Lung (tissue), 12 donors: Measurements from ENCODE around the gene WAPL. TPM values are rescaled to one million over a fixed set of nuclear protein-coding genes. Genes with fewer than 3 reads are reported as not detected.

Source experiments
- ATAC-seq: fragments of 200-7000 bp; cut with Tn5 transposase; one replicate; pipeline ENCODE4 v1.9.1; 2020; ENCODE audit warnings: moderate number of reproducible peaks; ENCODE audit not compliant: insufficient read depth, low FRiP score
- DNase-seq, 3 donors: peaks; one replicate each; pipeline ENCODE4 v3.0.0-alpha.2; 2013 to 2017
- H3K27ac ChIP-seq, 2 donors: one replicate each; pipeline ENCODE4 v1.5.1; 2013; ENCODE audit warnings: mild to moderate bottlenecking in 2 of 2, moderate library complexity in 2 of 2, control low read depth in 1 of 2, inconsistent platforms in 1 of 2, low read depth in 1 of 2, low read length in 1 of 2
- H3K27me3 ChIP-seq, 3 donors: one replicate each; pipeline ENCODE4 v1.5.1; 2013; ENCODE audit warnings: low read length in 2 of 3; ENCODE audit not compliant: control insufficient read depth in 3 of 3, insufficient read depth in 3 of 3
- H3K36me3 ChIP-seq, 4 donors: one replicate each; pipeline ENCODE4 v1.5.1; 2013; ENCODE audit warnings: low read length in 4 of 4, mild to moderate bottlenecking in 1 of 4, moderate library complexity in 1 of 4; ENCODE audit not compliant: control insufficient read depth in 4 of 4, insufficient read depth in 4 of 4
- H3K4me1 ChIP-seq, 5 donors: one replicate each; pipeline ENCODE4 v1.5.1; 2013; ENCODE audit warnings: low read length in 5 of 5, mild to moderate bottlenecking in 2 of 5, moderate library complexity in 1 of 5; ENCODE audit not compliant: control insufficient read depth in 5 of 5, insufficient read depth in 5 of 5
- H3K4me3 ChIP-seq: one replicate; pipeline ENCODE4 v1.5.1; 2013; ENCODE audit warnings: mild to moderate bottlenecking, control low read depth, moderate library complexity
- H3K9ac ChIP-seq, 2 donors: one replicate each; pipeline ENCODE4 v1.5.1; 2013; ENCODE audit warnings: low read length in 2 of 2, control low read depth in 1 of 2; ENCODE audit not compliant: insufficient read depth in 1 of 2
- H3K9me3 ChIP-seq, 4 donors: one replicate each; pipeline ENCODE4 v1.5.1; 2013; ENCODE audit warnings: low read length in 3 of 4, mild to moderate bottlenecking in 1 of 4, moderate library complexity in 1 of 4; ENCODE audit not compliant: control insufficient read depth in 4 of 4, insufficient read depth in 3 of 4
- CTCF ChIP-seq: IDR thresholded peaks from 2 replicates; pipeline ENCODE4 v1.5.1; 2012; ENCODE audit warnings: mild to moderate bottlenecking; ENCODE audit errors: control extremely low read depth, extremely low read depth
- WGBS, 2 donors: extraction: QIAGEN DNeasy Blood & Tissue Kit; methylation state at CpG; one replicate each; pipeline ENCODE4 v1.1.7; 2013; 5-methylcytosine and 5-hydroxymethylcytosine counted together
- polyA plus RNA-seq, 2 donors: library from polyadenylated mRNA; stranded (reverse); fragments of 200-250 nt; gene quantifications; one replicate each; pipeline ENCODE4 v1.2.1, GENCODE V29; 2013
- total RNA-seq, 2 donors: library from RNA; depleted of rRNA in 1 of 2; stranded (reverse); fragments of >200 nt in 1 of 2; gene quantifications; one replicate each; pipeline ENCODE4 v1.2.1, GENCODE V29; 2014 to 2021
- donor health status: control.
- donor health status: control.
- donor health status: Bipolar disorder and iron deficiency.
- donor health status: healthy.
- donor health status: DM: yes; HTN: yes; CAD: no.

Gene WAPL
- total and polyA plus RNA-seq, 4 donors: 15.0 to 67.8 (median 24.0) TPM

- no peak overlapping the region for H3K27ac ChIP-seq
- WGBS, 2 donors: 96 to 98% methylated on average over 10 of the region's 10 CpGs
- H3K9me3 ChIP-seq: no peaks in the 10 kb centered on the region
- peaks cover 9 to 29% (median 16%) of the 10 kb centered on the region in 4 donors for H3K36me3 ChIP-seq
- H3K4me3 ChIP-seq: no peak overlapping the region
- H3K4me1 ChIP-seq: no peaks in the 10 kb centered on the region
- no peak for ATAC-seq
- H3K27me3 ChIP-seq: no peaks in the 10 kb centered on the region
- DNase-seq: no peak
- no peak for TF ChIP-seq CTCF
- H3K9ac ChIP-seq: no peak overlapping the region
Measured at GRCh38 chr10:86461963-86462804, 59.4 kb downstream of the WAPL start.

- H3K4me1 ChIP-seq: peaks cover 0 to 6% (median 0%) of the 10 kb centered on the region in 5 donors
- H3K4me3 ChIP-seq: no peak overlapping the region
- H3K36me3 ChIP-seq: peaks cover 17 to 35% (median 20%) of the 10 kb centered on the region in 4 donors
- H3K27ac ChIP-seq: no peak overlapping the region
- H3K9me3 ChIP-seq: no peaks in the 10 kb centered on the region
- no peaks in the 10 kb centered on the region for H3K27me3 ChIP-seq
- no peak for TF ChIP-seq CTCF
- DNase-seq (no peak), ATAC-seq (no peak)
- H3K9ac ChIP-seq: no peak overlapping the region
- WGBS, 2 donors: 95 to 99% methylated on average over 4 of the region's 4 CpGs
Measured at GRCh38 chr10:86451604-86451960, 70.0 kb downstream of the WAPL start.

GRCh38 chr10:86450806-86451603, 70.6 kb downstream of the WAPL start:
- H3K4me3 ChIP-seq: no peak overlapping the region
- no peak for ATAC-seq
- H3K36me3 ChIP-seq: peaks cover 16 to 35% (median 21%) of the 10 kb centered on the region in 4 donors
- H3K27me3 ChIP-seq: no peaks in the 10 kb centered on the region
- no peak for DNase-seq
- H3K9me3 ChIP-seq: no peaks in the 10 kb centered on the region
- WGBS, 2 donors: 89 to 92% methylated on average over 7 of the region's 7 CpGs
- TF ChIP-seq CTCF: no peak
- H3K9ac ChIP-seq: no peak overlapping the region
- no peak overlapping the region for H3K27ac ChIP-seq
- H3K4me1 ChIP-seq: peaks cover 0 to 6% (median 0%) of the 10 kb centered on the region in 5 donors
